Chondrocyte (in vitro differentiated cells): ENCODE measurements around the gene HOXB6. TPM values are rescaled to one million over a fixed set of nuclear protein-coding genes. Genes with fewer than 3 reads are reported as not detected.

Experiments
- DNase-seq: peaks from one replicate; pipeline ENCODE4 v3.0.0; 2021; ENCODE audit warnings: mixed read lengths, low spot score
- H3K27ac Mint-ChIP-seq: one replicate; pipeline ENCODE4 v1.8.0; 2021; ENCODE audit warnings: mild to moderate bottlenecking, moderate library complexity, mixed read lengths; ENCODE audit not compliant: unreplicated experiment
- H3K27me3 Mint-ChIP-seq: 2 replicates; pipeline ENCODE4 v1.8.0; 2021; ENCODE audit warnings: low read depth, mixed read lengths
- H3K36me3 Mint-ChIP-seq: 2 replicates; pipeline ENCODE4 v1.8.0; 2021; ENCODE audit warnings: low read depth, mixed read lengths
- H3K4me1 Mint-ChIP-seq: 2 replicates; pipeline ENCODE4 v1.8.0; 2021; ENCODE audit warnings: low read depth, mild to moderate bottlenecking, mixed read lengths
- H3K4me3 Mint-ChIP-seq: one replicate; pipeline ENCODE4 v1.8.0; 2021; ENCODE audit warnings: mild to moderate bottlenecking, moderate library complexity, mixed read lengths; ENCODE audit not compliant: unreplicated experiment
- H3K9me3 Mint-ChIP-seq: 2 replicates; pipeline ENCODE4 v1.8.0; 2021; ENCODE audit warnings: low read depth, mixed read lengths
- total RNA-seq: library from RNA; stranded (reverse); gene quantifications from 3 replicates; pipeline ENCODE4 v1.2.1, GENCODE V29; 2021
- TF ChIP-seq, protein P1 (sequence below): fragments of 200-600 bp; sonication (generic); IDR thresholded peaks from 2 replicates; pipeline ENCODE4 v1.5.0; 2021; ENCODE audit warnings: antibody characterized with exemption, mild to moderate bottlenecking, moderate library complexity

HOXB6 gene
- total RNA-seq, 1 donor from 2014 or later = not detected

- Mint-ChIP-seq H3K4me3 (no peak within 1 kb of the TSS), H3K27ac (no peak within 1 kb of the TSS), H3K9me3 (no peaks in the 10 kb centered on the region), H3K4me1 (peaks cover 16% of the 10 kb centered on the region), H3K27me3 (peaks cover 82% of the 10 kb centered on the region), H3K36me3 (peaks cover 1% of the 10 kb centered on the region)
- DNase-seq = no peak
- TF ChIP-seq, protein P1, sequence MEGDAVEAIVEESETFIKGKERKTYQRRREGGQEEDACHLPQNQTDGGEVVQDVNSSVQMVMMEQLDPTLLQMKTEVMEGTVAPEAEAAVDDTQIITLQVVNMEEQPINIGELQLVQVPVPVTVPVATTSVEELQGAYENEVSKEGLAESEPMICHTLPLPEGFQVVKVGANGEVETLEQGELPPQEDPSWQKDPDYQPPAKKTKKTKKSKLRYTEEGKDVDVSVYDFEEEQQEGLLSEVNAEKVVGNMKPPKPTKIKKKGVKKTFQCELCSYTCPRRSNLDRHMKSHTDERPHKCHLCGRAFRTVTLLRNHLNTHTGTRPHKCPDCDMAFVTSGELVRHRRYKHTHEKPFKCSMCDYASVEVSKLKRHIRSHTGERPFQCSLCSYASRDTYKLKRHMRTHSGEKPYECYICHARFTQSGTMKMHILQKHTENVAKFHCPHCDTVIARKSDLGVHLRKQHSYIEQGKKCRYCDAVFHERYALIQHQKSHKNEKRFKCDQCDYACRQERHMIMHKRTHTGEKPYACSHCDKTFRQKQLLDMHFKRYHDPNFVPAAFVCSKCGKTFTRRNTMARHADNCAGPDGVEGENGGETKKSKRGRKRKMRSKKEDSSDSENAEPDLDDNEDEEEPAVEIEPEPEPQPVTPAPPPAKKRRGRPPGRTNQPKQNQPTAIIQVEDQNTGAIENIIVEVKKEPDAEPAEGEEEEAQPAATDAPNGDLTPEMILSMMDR = no peak
Observed at GRCh38 chr17:48615047-48615962, 10.5 kb upstream of the HOXB6 start, which contains the start of gene HOXB8. Gene HOXB8 (minus strand): TSS chr17:48615292. CDS start chr17:48614704, 588 bp downstream.

GRCh38 chr17:48613862-48614694 lies 9.3 kb upstream of the HOXB6 start:
- H3K4me1 Mint-ChIP-seq = peaks cover 16% of the 10 kb centered on the region
- H3K27ac Mint-ChIP-seq = no peak overlapping the region
- peaks cover 82% of the 10 kb centered on the region for H3K27me3 Mint-ChIP-seq
- DNase-seq = no peak
- H3K36me3 Mint-ChIP-seq = peaks cover 1% of the 10 kb centered on the region
- TF ChIP-seq, protein P1 = no peak
- no peaks in the 10 kb centered on the region for H3K9me3 Mint-ChIP-seq
- no peak overlapping the region for H3K4me3 Mint-ChIP-seq

GRCh38 chr17:48612854-48613691 lies 8.3 kb upstream of the HOXB6 start:
- Mint-ChIP-seq H3K27me3 (peaks cover 80% of the 10 kb centered on the region), H3K9me3 (no peaks in the 10 kb centered on the region), H3K36me3 (peaks cover 4% of the 10 kb centered on the region), H3K4me1 (peaks cover 9% of the 10 kb centered on the region), H3K4me3 (peak overlapping the region; percentile 70), H3K27ac (no peak overlapping the region)
- TF ChIP-seq, protein P1 = peak; percentile 51
- DNase-seq = no peak

GRCh38 chr17:48612456-48612853 lies 7.7 kb upstream of the HOXB6 start:
- Mint-ChIP-seq H3K36me3 (peaks cover 7% of the 10 kb centered on the region), H3K4me3 (peak overlapping the region; percentile 27), H3K9me3 (no peaks in the 10 kb centered on the region), H3K4me1 (peaks cover 9% of the 10 kb centered on the region), H3K27ac (no peak overlapping the region), H3K27me3 (peaks cover 81% of the 10 kb centered on the region)
- TF ChIP-seq, protein P1 = no peak
- no peak for DNase-seq
